H9 (cell line): ENCODE results near the gene VAV3. TPM values are rescaled to one million over a fixed set of nuclear protein-coding genes. Genes with fewer than 3 reads are reported as not detected.

Source experiments
- DNase-seq: peaks from one replicate; pipeline ENCODE4 v3.0.0-alpha.2; 2017
- H2AFZ ChIP-seq: one replicate; pipeline ENCODE4 v1.6.1; 2013; ENCODE audit warnings: mild to moderate bottlenecking, low read length, control low read depth, moderate library complexity
- H2AK5ac ChIP-seq: 2 replicates; pipeline ENCODE4 v1.6.1; 2013; ENCODE audit warnings: low read length, control low read depth, mixed read lengths; ENCODE audit not compliant: insufficient read length
- H2BK120ac ChIP-seq: one replicate; pipeline ENCODE4 v1.6.1; 2013; ENCODE audit warnings: low read depth, mild to moderate bottlenecking, low read length, control low read depth, inconsistent platforms; ENCODE audit not compliant: poor library complexity, severe bottlenecking
- H2BK12ac ChIP-seq: 2 replicates; pipeline ENCODE4 v1.6.1; 2013; ENCODE audit warnings: low read length, control low read depth, mixed read lengths, low read depth; ENCODE audit not compliant: insufficient read length
- H2BK15ac ChIP-seq: 2 replicates; pipeline ENCODE4 v1.6.1; 2013; ENCODE audit warnings: low read depth, low read length, control low read depth
- H2BK20ac ChIP-seq: one replicate; pipeline ENCODE4 v1.6.1; 2013; ENCODE audit warnings: low read depth, mild to moderate bottlenecking, low read length, control low read depth, inconsistent platforms; ENCODE audit not compliant: poor library complexity, severe bottlenecking
- H2BK5ac ChIP-seq: 2 replicates; pipeline ENCODE4 v1.6.1; 2013; ENCODE audit warnings: low read length, control low read depth, mixed read lengths; ENCODE audit not compliant: insufficient read length
- H3K14ac ChIP-seq: 2 replicates; pipeline ENCODE4 v1.6.1; 2013; ENCODE audit warnings: low read length, control low read depth; ENCODE audit not compliant: insufficient read depth
- H3K18ac ChIP-seq: 2 replicates; pipeline ENCODE4 v1.6.1; 2013; ENCODE audit warnings: low read depth, mild to moderate bottlenecking, mixed read lengths, low read length, control low read depth; ENCODE audit not compliant: insufficient read length
- H3K23ac ChIP-seq: 2 replicates; pipeline ENCODE4 v1.6.1; 2013; ENCODE audit warnings: low read length, control low read depth, mixed read lengths, low read depth; ENCODE audit not compliant: insufficient read length
- H3K23me2 ChIP-seq: 2 replicates; pipeline ENCODE4 v1.6.1; 2013; ENCODE audit warnings: low read depth, mild to moderate bottlenecking, mixed read lengths, low read length, control low read depth; ENCODE audit not compliant: insufficient read length, poor library complexity, severe bottlenecking
- H3K27ac ChIP-seq: 2 replicates; pipeline ENCODE4 v1.5.1; 2013; ENCODE audit warnings: low read length, control low read depth, mixed read lengths, low read depth; ENCODE audit not compliant: insufficient read length
- H3K27me3 ChIP-seq: 2 replicates; pipeline ENCODE4 v1.6.1; 2013; ENCODE audit warnings: low read length, control low read depth, inconsistent platforms; ENCODE audit not compliant: insufficient read depth
- H3K4ac ChIP-seq: 2 replicates; pipeline ENCODE4 v1.6.1; 2013; ENCODE audit warnings: low read depth, mild to moderate bottlenecking, control low read depth, inconsistent platforms, low read length, moderate library complexity
- H3K4me1 ChIP-seq: 2 replicates; pipeline ENCODE4 v1.6.1; 2013; ENCODE audit warnings: low read length, control low read depth, inconsistent platforms; ENCODE audit not compliant: insufficient read depth
- H3K4me2 ChIP-seq: 2 replicates; pipeline ENCODE4 v1.6.1; 2013; ENCODE audit warnings: low read length, control low read depth, mixed read lengths; ENCODE audit not compliant: insufficient read length, insufficient read depth
- H3K56ac ChIP-seq: 2 replicates; pipeline ENCODE4 v1.6.1; 2013; ENCODE audit warnings: low read depth, mild to moderate bottlenecking, mixed read lengths, low read length, control low read depth; ENCODE audit not compliant: insufficient read length
- H3K79me1 ChIP-seq: 2 replicates; pipeline ENCODE4 v1.6.1; 2013; ENCODE audit warnings: low read depth, mild to moderate bottlenecking, moderate library complexity, low read length, control low read depth, inconsistent platforms; ENCODE audit not compliant: insufficient read depth, poor library complexity, severe bottlenecking
- H3K79me2 ChIP-seq: 2 replicates; pipeline ENCODE4 v1.6.1; 2013; ENCODE audit warnings: low read length, control low read depth, inconsistent platforms; ENCODE audit not compliant: insufficient read depth
- H3K9ac ChIP-seq: 2 replicates; pipeline ENCODE4 v1.6.1; 2013; ENCODE audit warnings: low read length, control low read depth, mixed read lengths; ENCODE audit not compliant: insufficient read length; ENCODE audit errors: extremely low read depth
- H3K9me3 ChIP-seq: one replicate; pipeline ENCODE4 v1.6.1; 2013; ENCODE audit warnings: low read depth, low read length, inconsistent platforms; ENCODE audit not compliant: control insufficient read depth
- H3T11ph ChIP-seq: one replicate; pipeline ENCODE4 v1.6.1; 2013; ENCODE audit warnings: mild to moderate bottlenecking, low read length, control low read depth, inconsistent platforms
- H4K20me1 ChIP-seq: one replicate; pipeline ENCODE4 v1.6.1; 2013; ENCODE audit not compliant: control insufficient read depth, insufficient read length, insufficient read depth
- H4K5ac ChIP-seq: 2 replicates; pipeline ENCODE4 v1.6.1; 2013; ENCODE audit warnings: low read depth, mild to moderate bottlenecking, mixed read lengths, low read length, control low read depth; ENCODE audit not compliant: insufficient read length
- H4K8ac ChIP-seq: replicated peaks from 2 replicates; pipeline ENCODE4 v1.6.1; 2013; ENCODE audit warnings: low read length, control low read depth, mixed read lengths, low read depth; ENCODE audit not compliant: insufficient read length
- H4K91ac ChIP-seq: 2 replicates; pipeline ENCODE4 v1.6.1; 2013; ENCODE audit warnings: low read depth, mild to moderate bottlenecking, moderate library complexity, mixed read lengths, low read length, control low read depth; ENCODE audit not compliant: insufficient read length
- H3K27ac Mint-ChIP-seq, 3 experiments: 2 replicates in 2 of 3; 3 replicates in 1 of 3; pipeline ENCODE4 v1.8.0; 2020 to 2021; ENCODE audit warnings: mixed read lengths in 3 of 3, mild to moderate bottlenecking in 1 of 3, moderate library complexity in 1 of 3
- H3K27me3 Mint-ChIP-seq: 2 replicates; pipeline ENCODE4 v1.8.0; 2021; ENCODE audit warnings: low read depth, mild to moderate bottlenecking, moderate library complexity, mixed read lengths
- H3K36me3 Mint-ChIP-seq, 3 experiments: 2 replicates in 2 of 3; 3 replicates in 1 of 3; pipeline ENCODE4 v1.8.0; 2020 to 2021; ENCODE audit warnings: low read depth in 3 of 3, mixed read lengths in 3 of 3; ENCODE audit not compliant: insufficient read depth in 1 of 3
- H3K4me1 Mint-ChIP-seq, 2 experiments: 2 replicates each; pipeline ENCODE4 v1.8.0; 2020; ENCODE audit warnings: mixed read lengths in 2 of 2
- H3K4me3 Mint-ChIP-seq, 2 experiments: 2 replicates in 1 of 2; 3 replicates in 1 of 2; pipeline ENCODE4 v1.8.0; 2020 to 2021; ENCODE audit warnings: mild to moderate bottlenecking in 2 of 2, mixed read lengths in 2 of 2, moderate library complexity in 1 of 2
- H3K9me3 Mint-ChIP-seq, 2 experiments: 2 replicates in 1 of 2; 3 replicates in 1 of 2; pipeline ENCODE4 v1.8.0; 2020; ENCODE audit warnings: mild to moderate bottlenecking in 2 of 2, mixed read lengths in 2 of 2, moderate library complexity in 1 of 2
- CTCF ChIP-seq: fragments of 200-600 bp; sonication (generic); conservative IDR thresholded peaks from 3 replicates; pipeline ENCODE4 v1.8.0; 2021; ENCODE audit warnings: antibody characterized with exemption, mild to moderate bottlenecking
- WGBS: extraction: QIAGEN DNeasy Blood & Tissue Kit; methylation state at CpG from one replicate; pipeline ENCODE4 v1.1.7; 2013; ENCODE audit warnings: missing lambda C conversion rate, low lambda C conversion rate, mixed read lengths; ENCODE audit not compliant: insufficient read length; ENCODE audit errors: extremely low coverage; 5-methylcytosine and 5-hydroxymethylcytosine counted together
- total RNA-seq: library from RNA; stranded (reverse); gene quantifications from 2 replicates; pipeline ENCODE4 v1.2.1, GENCODE V29; 2021

The VAV3 gene
- total RNA-seq, 1 experiment from 2014 or later: 5.1 TPM

- no peaks in the 10 kb centered on the region for H3K79me2 ChIP-seq
- no peaks in the 10 kb centered on the region for H3K36me3 Mint-ChIP-seq
- DNase-seq: no peak
- H3K9me3 ChIP-seq: no peaks in the 10 kb centered on the region
- H3K27me3 Mint-ChIP-seq: no peaks in the 10 kb centered on the region
- H2AFZ ChIP-seq: no peak overlapping the region
- no peak overlapping the region for H3K27ac Mint-ChIP-seq
- no peaks in the 10 kb centered on the region for H3K79me1 ChIP-seq
- H3K23ac ChIP-seq: no peak overlapping the region
- H3K9me3 Mint-ChIP-seq: peaks cover 0 to 2% of the 10 kb centered on the region in 2 experiments; a peak in 1 of 5 replicates
- no peak overlapping the region for H3K27ac ChIP-seq
- no peak overlapping the region for H2BK20ac ChIP-seq
- no peak for TF ChIP-seq CTCF
- H3K14ac ChIP-seq: no peak overlapping the region
- H4K5ac ChIP-seq: no peak overlapping the region
- H3K18ac ChIP-seq: no peak overlapping the region
- no peak overlapping the region for H3K4me2 ChIP-seq
- no peak overlapping the region for H2BK5ac ChIP-seq
- no peak overlapping the region for H4K91ac ChIP-seq
- H2BK12ac ChIP-seq: no peak overlapping the region
- H3K4me3 Mint-ChIP-seq: no peak overlapping the region
- H3K4me1 Mint-ChIP-seq: no peaks in the 10 kb centered on the region
- no peaks in the 10 kb centered on the region for H4K20me1 ChIP-seq
- no peak overlapping the region for H2AK5ac ChIP-seq
- H4K8ac ChIP-seq: no peak overlapping the region
- H2BK120ac ChIP-seq: no peak overlapping the region
- no peak overlapping the region for H3K4ac ChIP-seq
- no peaks in the 10 kb centered on the region for H3K27me3 ChIP-seq
- no peak overlapping the region for H3K9ac ChIP-seq
- no CpG with 5 or more reads among the region's 6 CpGs for WGBS
- no peaks in the 10 kb centered on the region for H3K23me2 ChIP-seq
- H3K56ac ChIP-seq: no peak overlapping the region
- no peak overlapping the region for H2BK15ac ChIP-seq
- no peak overlapping the region for H3T11ph ChIP-seq
- H3K4me1 ChIP-seq: no peaks in the 10 kb centered on the region
Observed at GRCh38 chr1:107637101-107637500, 327.9 kb downstream of the VAV3 start.
